Measurements from ENCODE around the gene KCNK13. TPM values are rescaled to one million over a fixed set of nuclear protein-coding genes. Genes with fewer than 3 reads are reported as not detected.
A peak's percentile ranks its signal among the peaks of the same experiment; 100 is the strongest.

Gene KCNK13
- polyA plus RNA-seq, 1 donor (not counting 4 experiments of a cell fraction or from before 2014, with no cell fraction given): 0.03 TPM

DNA sequence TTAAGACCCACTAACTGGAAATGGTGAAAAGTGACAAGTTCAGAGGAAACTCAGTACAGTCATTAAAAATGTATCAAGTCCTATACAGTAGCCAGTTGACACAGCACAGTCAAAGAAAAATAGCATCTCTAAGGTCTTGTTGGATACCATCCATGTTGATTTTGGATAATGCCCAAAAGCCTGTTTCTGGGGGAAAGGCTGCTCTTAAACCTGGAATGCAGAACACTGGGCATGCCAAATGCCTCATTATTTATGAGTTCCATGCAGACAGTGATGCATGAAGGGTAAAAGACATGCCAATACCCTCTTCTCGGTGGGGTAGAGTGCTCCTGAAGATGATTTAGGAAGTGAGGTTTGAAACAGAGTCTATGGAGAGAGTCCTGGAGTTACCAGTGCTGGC is 29.6 kb downstream of the KCNK13 start:
- Histone ChIP-seq H3K79me2 (ENCODE audit: control insufficient read depth, insufficient read depth, low read length) (no peaks in the 10 kb centered on the region), H3K27me3 (ENCODE audit: control insufficient read depth, extremely low read depth, insufficient read depth, low read length) (peaks cover 3% of the 10 kb centered on the region), H3K36me3 (ENCODE audit: control insufficient read depth in 2 of 2, extremely low read depth in 1 of 2, insufficient read depth in 2 of 2, low read length in 2 of 2) (no peaks in the 10 kb centered on the region), H3K9ac (ENCODE audit: control insufficient read depth, extremely low read depth, insufficient read depth, low read length) (no peak overlapping the region), H2AFZ (ENCODE audit: control insufficient read depth, low read length) (no peak overlapping the region), H3K4me2 (ENCODE audit: control insufficient read depth, extremely low read depth, insufficient read depth, low read depth, low read length) (no peak overlapping the region), H3K4me3 (ENCODE audit: control insufficient read depth in 2 of 3, extremely low read depth in 1 of 3, insufficient read depth in 2 of 3, low read depth in 1 of 3, low read length in 3 of 3) (no peak overlapping the region), H3K9me1 (ENCODE audit: control insufficient read depth, extremely low read depth, insufficient read depth, low read length) (no peaks in the 10 kb centered on the region), H4K20me1 (ENCODE audit: control insufficient read depth, extremely low read depth, insufficient read depth, low read length) (no peaks in the 10 kb centered on the region), H3K4me1 (ENCODE audit: control insufficient read depth, extremely low read depth, insufficient read depth, low read length) (no peaks in the 10 kb centered on the region), H3K9me3 (ENCODE audit: control insufficient read depth, low read depth, low read length) (no peaks in the 10 kb centered on the region), H3K27ac (ENCODE audit: control insufficient read depth, insufficient read depth, low read length) (no peak overlapping the region)
- no peak for TF ChIP-seq EZH2 (IDR thresholded peaks at IDR 0.05; ENCODE audit: low read length)
- TF ChIP-seq, protein P1, sequence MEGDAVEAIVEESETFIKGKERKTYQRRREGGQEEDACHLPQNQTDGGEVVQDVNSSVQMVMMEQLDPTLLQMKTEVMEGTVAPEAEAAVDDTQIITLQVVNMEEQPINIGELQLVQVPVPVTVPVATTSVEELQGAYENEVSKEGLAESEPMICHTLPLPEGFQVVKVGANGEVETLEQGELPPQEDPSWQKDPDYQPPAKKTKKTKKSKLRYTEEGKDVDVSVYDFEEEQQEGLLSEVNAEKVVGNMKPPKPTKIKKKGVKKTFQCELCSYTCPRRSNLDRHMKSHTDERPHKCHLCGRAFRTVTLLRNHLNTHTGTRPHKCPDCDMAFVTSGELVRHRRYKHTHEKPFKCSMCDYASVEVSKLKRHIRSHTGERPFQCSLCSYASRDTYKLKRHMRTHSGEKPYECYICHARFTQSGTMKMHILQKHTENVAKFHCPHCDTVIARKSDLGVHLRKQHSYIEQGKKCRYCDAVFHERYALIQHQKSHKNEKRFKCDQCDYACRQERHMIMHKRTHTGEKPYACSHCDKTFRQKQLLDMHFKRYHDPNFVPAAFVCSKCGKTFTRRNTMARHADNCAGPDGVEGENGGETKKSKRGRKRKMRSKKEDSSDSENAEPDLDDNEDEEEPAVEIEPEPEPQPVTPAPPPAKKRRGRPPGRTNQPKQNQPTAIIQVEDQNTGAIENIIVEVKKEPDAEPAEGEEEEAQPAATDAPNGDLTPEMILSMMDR (optimal IDR thresholded peaks at IDR 0.05 in 1 of 3, IDR thresholded peaks at IDR 0.05 in 1 of 3, conservative IDR thresholded peaks at IDR 0.05 in 1 of 3; ENCODE audit: extremely low read depth in 1 of 3, insufficient read depth in 2 of 3, low read length in 3 of 3): no peak
- dilution Hi-C loops (cut with MboI; ENCODE audit: extremely low pct_ligation_motif_present, low sequenced_read_pairs): no loop called here
- DNase-seq (ENCODE audit: low read depth, low spot score) (no peak), FAIRE-seq (no peak)

DNA sequence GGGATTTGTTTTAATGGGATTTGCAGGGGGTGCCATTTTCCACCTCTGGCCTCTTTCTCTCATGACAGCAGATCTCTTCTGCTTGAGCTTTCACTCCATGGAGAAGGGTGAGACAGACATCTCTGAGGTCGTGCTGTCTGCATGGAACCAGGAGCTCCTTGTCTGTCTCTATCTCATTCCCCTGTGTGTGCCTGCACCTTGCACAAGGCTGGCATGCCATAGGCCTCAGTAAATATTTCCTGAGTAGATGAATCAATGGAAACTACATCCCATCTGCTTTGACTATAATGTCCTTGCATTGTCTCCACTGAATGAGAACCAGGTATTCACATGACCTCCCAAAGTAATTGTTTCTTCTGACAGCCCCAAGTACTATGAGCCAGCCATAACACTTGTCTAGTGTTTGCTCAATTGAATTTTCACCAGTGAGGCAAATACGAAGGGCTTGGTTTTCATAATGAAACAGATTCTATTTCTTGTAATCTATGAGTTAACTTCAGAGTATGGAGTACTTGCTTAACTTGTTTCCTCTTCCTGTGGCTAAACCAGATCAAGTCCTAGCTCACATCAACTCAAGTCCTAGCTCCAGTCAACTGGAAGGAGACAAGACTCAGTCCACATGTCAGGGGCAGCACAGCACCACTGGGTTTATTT is 32.3 kb downstream of the KCNK13 start:
- H3K4me2 ChIP-seq (ENCODE audit: control insufficient read depth, extremely low read depth, insufficient read depth, low read depth, low read length): no peak overlapping the region
- no peak overlapping the region for H3K27ac ChIP-seq (ENCODE audit: control insufficient read depth, insufficient read depth, low read length)
- H3K4me3 ChIP-seq (ENCODE audit: control insufficient read depth in 2 of 3, extremely low read depth in 1 of 3, insufficient read depth in 2 of 3, low read depth in 1 of 3, low read length in 3 of 3): no peak overlapping the region
- no peak overlapping the region for H2AFZ ChIP-seq (ENCODE audit: control insufficient read depth, low read length)
- dilution Hi-C loops (cut with MboI; ENCODE audit: extremely low pct_ligation_motif_present, low sequenced_read_pairs): no loop called here
- no peaks in the 10 kb centered on the region for H4K20me1 ChIP-seq (ENCODE audit: control insufficient read depth, extremely low read depth, insufficient read depth, low read length)
- H3K9me1 ChIP-seq (ENCODE audit: control insufficient read depth, extremely low read depth, insufficient read depth, low read length): no peaks in the 10 kb centered on the region
- no peak for TF ChIP-seq EZH2 (IDR thresholded peaks at IDR 0.05; ENCODE audit: low read length)
- TF ChIP-seq, protein P1 (optimal IDR thresholded peaks at IDR 0.05 in 1 of 3, IDR thresholded peaks at IDR 0.05 in 1 of 3, conservative IDR thresholded peaks at IDR 0.05 in 1 of 3; ENCODE audit: extremely low read depth in 1 of 3, insufficient read depth in 2 of 3, low read length in 3 of 3): no peak
- H3K9ac ChIP-seq (ENCODE audit: control insufficient read depth, extremely low read depth, insufficient read depth, low read length): no peak overlapping the region
- H3K36me3 ChIP-seq (ENCODE audit: control insufficient read depth in 2 of 2, extremely low read depth in 1 of 2, insufficient read depth in 2 of 2, low read length in 2 of 2): no peaks in the 10 kb centered on the region
- no peaks in the 10 kb centered on the region for H3K4me1 ChIP-seq (ENCODE audit: control insufficient read depth, extremely low read depth, insufficient read depth, low read length)
- no peak for DNase-seq (ENCODE audit: low read depth, low spot score)
- no peaks in the 10 kb centered on the region for H3K9me3 ChIP-seq (ENCODE audit: control insufficient read depth, low read depth, low read length)
- FAIRE-seq: peak; percentile 17
- no peaks in the 10 kb centered on the region for H3K79me2 ChIP-seq (ENCODE audit: control insufficient read depth, insufficient read depth, low read length)
- H3K27me3 ChIP-seq (ENCODE audit: control insufficient read depth, extremely low read depth, insufficient read depth, low read length): no peaks in the 10 kb centered on the region
